ENCODE data around the gene MOK.
"Not testable (repeated sequence)": the region's sequence is repeated elsewhere in the genome, so short reads cannot be mapped to it uniquely, and the experiment has no call there.

Gene MOK, protein sequence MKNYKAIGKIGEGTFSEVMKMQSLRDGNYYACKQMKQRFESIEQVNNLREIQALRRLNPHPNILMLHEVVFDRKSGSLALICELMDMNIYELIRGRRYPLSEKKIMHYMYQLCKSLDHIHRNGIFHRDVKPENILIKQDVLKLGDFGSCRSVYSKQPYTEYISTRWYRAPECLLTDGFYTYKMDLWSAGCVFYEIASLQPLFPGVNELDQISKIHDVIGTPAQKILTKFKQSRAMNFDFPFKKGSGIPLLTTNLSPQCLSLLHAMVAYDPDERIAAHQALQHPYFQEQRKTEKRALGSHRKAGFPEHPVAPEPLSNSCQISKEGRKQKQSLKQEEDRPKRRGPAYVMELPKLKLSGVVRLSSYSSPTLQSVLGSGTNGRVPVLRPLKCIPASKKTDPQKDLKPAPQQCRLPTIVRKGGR

DNA sequence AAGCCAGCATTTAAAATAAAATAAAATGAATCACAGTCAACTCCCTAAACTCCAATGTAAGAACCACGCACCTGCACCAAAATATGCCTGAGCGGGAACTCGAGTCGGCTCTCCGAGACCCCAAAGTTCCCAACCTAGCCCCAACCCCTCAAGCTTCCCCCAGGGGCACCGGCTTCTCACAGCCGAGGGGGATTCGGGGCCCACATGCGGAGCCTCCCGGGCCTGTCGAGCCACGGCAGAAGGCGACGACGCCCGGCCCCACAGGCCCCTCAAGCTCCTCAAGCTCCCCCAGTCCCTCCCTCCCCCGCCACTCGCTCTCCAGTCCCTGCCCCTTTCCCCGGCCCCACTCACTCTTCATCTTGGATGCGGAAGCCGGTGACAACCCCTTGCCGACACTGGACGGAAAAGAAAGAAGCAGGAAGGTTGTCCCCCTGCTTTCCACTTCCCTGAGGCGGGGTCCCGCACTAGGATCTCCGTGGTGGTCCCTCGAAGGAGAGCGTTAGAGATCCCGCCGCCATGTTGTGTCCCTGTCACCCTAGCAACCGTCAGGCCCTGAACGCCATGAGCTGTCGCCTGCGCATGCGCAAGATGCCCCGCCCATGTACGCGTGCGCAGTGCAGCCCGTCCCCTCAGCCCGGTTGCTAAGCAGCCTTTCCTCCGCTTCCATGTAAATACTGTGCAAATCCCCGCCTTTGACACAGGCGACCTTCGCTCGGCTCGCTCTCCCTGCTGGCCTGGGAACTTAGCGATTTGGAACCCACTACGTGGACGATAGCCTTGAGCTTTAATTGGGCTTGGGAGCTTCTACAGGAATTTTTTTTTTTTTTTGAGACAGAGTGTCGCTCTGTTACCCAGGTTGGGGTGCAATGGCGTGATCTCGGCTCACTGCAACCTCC lies at the start of gene MOK:
Gene MOK (minus strand): TSS at position 554 of the 896 bp plus-strand sequence. CDS start 196 bp downstream, at position 358.
- peak; percentile 98 for DNase-seq

DNA sequence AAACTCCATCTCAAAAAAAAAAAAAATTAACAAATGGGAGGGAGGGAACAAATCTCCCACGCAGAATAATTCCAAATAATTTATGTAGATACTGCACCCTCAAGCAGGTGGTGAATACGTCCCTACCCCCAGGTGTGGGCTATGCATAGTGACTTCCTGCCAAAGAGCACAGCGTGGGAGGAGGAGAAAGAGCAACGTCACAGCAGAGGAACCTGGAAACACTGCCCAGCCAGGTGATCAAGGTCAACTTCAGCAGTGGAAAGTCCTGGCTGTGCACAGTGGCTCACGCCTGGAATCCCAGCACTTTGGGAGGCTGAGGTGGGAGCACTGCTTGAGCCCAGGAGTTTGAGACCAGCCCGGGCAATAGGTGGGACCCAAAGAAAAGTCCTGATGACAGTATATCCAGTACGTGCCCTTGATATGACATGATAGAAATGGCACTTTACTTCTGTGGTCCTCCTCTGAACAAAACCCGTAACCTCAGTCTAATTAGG lies 48.2 kb upstream of the MOK start:
- DNase-seq, result no peak

DNA sequence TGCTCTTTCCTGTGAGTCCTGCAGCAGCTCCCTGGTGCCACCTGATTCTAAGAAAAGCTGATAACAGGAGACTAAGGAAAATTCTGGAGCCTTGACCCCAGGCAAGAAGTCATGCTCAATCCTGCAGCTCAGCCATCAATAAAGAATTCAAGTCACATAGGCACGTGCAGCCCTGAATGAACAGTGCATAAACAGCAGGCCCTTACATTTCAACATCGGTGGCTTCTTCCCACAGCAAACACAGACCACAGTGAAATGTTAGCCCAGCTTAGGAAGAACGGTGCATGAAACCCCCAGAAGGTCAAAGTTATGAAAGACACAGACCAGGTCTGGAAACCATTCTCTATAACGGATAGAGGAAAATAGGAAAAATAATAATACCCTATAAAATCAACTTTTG lies 47.2 kb upstream of the MOK start:
- no peak for DNase-seq

DNA sequence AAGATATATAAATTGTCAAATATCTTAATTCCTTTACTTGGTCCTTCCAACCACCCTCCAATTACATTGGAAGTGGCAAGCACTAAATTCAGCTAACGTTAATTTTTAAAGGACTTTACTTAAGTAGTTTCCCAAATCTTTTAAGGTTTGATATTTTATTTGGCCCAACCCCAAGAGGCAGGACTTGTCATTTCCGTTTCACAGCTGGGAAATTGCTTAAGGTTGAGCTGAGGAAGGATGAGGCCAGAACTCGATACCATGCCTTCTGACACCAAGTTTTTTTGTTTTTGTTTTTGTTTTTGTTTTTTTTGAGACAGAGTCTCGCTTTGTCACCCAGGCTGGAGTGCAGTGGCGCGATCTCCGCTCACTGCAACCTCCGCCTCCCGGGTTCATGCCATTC lies 46.6 kb upstream of the MOK start:
- not testable (repeated sequence) for DNase-seq

DNA sequence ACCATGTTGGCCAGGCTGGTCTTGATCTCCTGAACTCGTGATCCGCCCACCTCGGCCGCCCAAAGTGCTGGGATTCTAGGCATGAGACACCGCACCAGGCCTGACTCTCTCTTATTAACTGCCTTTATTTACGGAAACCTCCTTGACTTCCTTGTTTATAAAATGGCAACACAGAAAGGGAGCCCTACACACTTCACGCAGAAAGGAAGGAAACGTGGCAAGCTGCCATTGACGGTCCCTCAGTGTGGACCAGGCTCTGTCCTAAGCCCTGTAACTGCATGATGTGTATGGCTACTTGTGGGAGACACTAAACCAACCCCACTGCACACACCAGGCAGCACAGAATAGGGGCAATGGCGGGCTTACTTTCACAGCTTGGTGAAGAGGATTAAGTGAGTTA lies 46.1 kb upstream of the MOK start:
- no peak for DNase-seq

DNA sequence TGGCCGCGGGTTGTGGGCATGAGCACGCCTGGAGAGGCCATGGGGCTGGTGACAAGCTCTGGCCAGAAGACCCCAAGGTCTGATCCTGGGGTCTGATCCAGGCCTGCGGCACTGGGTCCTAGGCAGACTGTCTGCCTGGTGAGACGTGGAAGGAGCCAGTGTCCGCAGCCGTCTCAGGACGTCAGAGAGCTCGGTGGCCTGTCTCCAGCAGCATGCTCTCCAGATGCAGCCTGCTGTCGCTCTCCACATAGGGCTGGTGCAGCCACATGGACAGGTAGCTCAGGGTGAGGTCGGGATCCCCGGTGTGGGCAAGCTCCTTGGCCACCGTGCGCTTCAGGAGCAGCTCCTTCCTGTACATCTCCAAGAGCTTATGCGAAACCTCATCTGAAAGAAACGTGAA lies 43.4 kb upstream of the MOK start:
- no peak for DNase-seq

DNA sequence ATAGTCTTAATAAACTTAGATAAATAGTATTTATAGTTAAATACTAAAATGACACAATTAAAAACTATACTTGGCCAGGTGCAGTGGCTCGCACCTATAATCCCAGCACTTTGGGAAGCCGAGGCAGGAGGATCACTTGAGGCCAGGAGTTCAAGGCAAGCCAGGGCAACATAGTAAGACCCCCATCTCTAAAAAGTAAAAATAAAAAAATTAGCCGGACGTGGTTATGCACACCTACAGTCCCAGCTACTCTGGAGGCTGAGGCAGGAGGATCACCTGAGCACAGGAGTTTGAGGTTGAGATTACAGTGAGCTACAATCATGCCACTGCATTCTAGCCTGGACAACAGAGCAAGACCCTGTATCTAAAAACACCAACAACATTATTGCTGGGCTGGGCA lies 41.7 kb upstream of the MOK start:
- no peak for DNase-seq

DNA sequence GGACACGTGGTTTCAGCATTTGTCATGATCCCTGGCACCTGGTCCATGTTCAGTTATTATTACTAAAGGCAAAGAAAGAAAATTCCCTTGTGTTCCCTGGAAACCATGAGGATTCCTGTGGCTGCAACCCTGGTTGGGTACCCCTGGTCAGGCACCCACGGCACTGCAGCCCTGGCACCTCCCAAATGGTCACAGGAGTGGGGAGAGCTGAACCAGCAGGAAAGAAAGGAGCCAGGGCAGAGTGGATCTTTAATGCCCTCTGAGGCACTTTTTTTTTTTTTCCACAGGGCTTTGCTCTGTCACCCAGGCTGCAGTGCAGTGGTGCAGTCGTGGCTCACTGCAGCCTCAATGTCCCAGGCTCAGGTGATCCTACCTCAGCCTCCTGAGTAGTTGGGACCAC lies 40.3 kb upstream of the MOK start:
- DNase-seq, result no peak

DNA sequence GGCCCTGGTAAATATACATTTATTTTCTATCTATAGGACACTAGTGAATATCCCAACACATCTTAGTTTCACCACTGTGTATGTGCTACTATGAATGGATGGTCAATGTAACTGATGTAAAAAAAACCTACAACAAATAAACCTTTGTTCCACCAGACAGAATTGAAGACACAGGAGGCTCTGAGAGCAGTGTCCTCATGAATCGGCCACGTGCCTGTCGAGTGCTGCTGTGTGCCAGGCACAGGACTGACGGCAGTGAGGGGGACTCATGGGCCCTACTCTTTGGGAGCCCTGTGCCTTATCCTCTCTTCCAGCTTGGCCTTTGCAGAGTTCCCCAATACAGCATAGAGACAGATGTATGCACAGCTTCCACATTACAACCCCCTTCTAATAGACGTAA lies 39.5 kb upstream of the MOK start:
- DNase-seq, result no peak

DNA sequence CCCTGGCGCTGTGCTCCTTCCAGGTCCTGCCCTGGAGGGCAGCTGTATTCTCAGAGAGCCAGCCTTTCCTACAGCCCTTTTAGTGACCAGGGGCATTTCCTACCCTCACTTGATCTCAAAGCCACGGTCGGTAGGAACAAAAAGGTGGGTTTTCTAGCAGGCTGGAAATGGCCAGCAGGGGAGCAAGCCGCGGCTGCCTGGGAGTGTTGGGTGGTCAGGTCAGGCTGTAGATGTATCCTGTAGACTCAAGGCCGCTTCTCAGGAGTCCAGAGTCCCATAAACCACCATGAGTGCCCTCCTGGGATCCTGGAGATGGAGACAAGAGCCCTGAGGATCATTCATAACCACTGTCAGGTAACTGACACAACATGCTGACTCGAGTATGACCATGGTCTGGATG lies 39.1 kb upstream of the MOK start:
- no peak for DNase-seq

DNA sequence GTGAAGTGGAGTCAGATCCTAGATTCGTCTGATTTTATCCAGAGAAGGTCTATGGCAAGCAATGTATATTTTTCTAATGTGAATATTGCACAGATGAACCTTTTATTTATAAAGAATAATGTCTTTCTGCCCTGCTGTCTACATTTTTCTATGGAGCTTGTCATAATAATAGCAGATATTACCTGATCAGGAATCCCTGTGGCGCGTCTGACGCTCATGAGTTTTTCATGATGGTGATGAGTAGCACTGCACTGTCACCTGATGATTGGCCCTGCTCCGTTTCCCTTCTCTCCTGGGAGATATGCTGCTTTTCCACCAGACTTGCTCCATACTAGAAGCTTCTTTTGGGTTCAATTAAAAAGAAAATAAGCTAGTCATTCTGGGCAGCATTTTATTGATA lies 37.3 kb upstream of the MOK start:
- no peak for DNase-seq

DNA sequence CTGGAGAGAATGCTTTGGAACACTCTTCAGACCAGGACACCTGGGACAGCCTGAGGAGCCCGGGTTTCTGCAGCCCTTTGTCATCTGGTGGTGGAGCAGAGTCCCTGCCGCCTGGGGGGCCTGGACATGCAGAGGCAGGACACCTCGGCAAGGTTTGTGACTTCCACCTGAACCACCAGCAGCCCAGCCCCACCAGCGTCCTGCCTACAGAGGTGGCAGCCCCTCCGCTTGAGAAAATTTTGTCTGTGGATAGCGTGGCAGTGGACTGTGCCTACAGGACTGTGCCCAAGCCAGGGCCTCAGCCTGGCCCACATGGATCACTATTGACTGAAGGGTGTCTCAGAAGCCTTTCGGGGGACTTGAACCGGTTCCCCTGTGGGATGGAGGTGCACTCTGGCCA lies 36.6 kb upstream of the MOK start:
- no peak for DNase-seq

DNA sequence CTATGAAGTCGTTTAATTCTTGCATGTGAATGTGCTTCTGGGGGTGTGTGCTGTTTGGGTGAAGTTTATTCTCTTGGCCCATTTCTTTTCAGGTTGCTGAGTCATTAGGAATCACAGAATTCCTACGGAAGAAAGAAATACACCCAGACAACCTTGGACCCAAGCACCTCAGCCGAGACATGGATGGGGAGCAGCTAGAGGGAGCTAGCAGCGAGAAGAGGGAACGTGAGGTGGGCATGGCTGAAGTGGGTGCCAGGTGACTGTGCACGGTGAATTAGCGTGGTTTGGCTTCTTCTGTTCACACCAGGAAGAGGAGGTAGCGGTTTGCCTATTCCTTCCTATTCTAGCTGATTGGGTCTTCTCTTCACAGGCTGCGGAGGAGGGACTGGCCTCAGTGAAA lies 33.8 kb upstream of the MOK start:
- DNase-seq, result no peak

DNA sequence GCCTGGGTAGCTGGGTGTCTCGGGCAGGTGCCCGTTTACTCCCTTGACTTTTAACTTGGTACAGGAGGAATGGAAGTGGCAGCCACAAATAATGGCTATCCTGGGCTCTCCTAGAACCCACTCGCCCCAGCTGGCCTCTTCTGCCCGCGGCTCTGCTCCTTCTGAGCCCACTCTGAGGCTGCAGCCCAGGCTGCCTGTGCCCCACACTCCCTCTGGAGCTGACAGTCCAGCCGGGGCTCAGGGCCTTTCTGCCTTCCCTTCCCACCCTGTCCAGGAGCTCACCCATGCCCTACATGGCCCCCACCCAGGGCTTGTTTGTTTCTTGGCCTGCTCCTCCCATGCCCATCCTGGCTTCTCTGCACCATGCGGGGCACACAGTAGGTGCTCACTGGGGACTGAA lies 30.2 kb upstream of the MOK start:
- no peak for DNase-seq

DNA sequence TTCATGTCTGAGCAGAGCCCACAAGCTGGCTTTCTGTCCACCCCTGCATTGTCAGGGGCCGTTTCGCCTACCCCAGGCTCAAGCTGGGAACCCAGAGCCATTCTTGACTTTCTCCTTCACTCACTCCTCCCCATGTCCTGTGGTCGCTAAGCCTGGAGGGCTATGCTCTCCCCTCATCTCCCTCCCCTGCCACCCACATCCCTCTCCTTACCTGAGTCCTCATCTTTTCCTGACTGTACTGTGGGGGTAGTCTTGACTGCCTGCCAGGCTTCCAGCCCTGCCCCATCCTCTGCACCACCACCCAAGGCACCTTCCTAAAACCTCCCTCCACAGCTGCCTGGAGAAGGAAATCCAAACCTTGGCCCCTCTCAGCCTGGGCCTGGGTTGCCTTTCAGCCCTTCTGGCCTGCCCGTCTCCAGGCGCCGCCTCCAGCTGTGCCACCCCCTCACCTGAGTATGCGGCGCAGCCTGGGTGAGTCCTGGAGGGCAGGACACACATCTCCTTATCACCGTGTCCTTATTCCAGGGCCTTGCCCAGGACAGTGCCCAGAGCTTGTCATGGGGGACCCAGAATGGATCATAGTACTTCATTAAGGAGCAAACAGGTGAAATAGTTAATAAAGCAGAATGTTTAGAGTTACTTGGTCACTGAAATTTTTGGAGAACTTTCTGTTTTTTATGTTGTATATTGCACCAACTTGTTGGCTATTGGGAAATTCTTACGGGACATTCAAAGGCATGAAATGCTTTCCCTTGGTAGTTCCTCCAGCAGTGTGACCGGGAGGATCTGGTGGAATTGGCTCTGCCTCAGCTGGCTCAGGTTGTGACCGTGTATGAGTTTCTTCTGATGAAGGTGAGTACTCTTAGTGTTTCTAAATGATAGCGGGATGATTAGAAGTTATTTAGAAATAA lies 29.1 kb upstream of the MOK start:
- no peak for DNase-seq

DNA sequence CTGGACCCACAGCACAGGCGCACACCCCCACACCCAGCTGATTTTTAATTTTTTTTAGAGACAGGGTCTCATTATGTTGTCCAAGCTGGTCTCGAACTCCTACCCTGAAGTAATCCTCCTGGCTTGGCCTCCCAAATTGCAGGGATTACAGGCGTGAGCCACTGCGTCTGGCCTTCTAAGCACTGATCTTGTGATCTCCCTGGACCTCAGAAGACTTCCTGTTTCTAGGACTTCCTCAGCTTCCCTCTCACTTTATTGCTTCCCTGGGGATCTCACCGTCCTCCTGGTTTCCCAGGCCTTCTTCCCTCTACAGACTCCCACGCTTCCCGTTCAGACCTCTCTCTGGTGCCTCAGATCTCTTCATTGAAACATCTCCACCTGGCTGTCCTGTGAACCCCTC lies 28.4 kb upstream of the MOK start:
- DNase-seq, result no peak

DNA sequence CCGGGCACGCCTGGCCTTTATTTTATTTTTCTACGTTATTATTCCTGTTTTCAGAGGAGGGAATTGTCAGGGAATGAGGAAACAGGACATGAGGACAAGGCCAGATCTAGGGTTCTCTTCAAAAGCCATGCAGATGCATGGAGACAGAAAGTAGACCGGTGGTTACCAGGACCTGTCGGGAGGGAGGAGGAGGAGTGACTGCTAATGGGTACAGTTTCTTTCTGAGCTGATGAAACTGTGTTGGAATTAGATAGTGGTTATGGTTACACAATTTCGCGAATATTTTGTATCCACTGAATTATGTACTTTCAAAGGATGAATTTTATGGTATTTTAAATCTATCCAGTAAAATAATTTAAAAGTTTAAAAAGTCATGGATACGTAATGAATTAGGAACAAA lies 25.8 kb upstream of the MOK start:
- DNase-seq, result no peak

DNA sequence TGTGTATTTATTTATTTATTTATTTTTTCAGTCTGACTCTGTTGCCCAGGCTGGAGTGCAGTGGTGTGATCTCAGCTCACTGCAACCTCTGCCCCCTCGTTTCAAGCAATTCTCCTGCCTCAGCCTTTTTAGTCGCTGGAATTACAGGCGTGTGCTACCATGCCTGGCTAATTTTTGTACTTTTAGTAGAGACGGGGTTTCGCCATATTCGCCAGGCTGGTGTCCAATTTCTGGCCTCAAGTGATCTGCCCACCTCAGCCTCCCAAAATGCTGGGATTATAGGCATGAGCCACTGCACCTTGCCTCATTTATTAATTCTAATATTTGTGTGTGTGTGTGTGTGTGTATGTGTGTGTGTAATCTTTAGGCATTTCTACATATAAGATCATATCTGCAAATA lies 24.4 kb upstream of the MOK start:
- DNase-seq, result not testable (repeated sequence)

DNA sequence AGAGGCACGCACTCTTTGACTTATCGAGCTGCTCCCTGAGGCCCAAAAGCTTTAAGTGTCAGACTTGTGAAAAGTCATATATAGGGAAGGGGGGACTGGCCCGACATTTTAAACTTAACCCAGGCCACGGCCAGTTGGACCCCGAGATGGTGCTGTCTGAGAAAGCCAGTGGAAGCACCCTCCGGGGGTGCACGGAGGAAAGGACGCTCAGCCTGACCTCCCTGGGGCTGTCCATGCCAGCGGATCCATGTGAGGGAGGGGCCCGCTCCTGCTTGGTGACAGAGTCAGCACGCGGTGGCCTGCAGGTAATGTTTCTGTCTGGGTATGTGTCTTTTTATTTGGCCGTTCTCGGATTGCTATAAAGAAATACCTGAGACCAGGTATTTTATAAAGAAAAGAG lies 21.6 kb upstream of the MOK start:
- no peak for DNase-seq

DNA sequence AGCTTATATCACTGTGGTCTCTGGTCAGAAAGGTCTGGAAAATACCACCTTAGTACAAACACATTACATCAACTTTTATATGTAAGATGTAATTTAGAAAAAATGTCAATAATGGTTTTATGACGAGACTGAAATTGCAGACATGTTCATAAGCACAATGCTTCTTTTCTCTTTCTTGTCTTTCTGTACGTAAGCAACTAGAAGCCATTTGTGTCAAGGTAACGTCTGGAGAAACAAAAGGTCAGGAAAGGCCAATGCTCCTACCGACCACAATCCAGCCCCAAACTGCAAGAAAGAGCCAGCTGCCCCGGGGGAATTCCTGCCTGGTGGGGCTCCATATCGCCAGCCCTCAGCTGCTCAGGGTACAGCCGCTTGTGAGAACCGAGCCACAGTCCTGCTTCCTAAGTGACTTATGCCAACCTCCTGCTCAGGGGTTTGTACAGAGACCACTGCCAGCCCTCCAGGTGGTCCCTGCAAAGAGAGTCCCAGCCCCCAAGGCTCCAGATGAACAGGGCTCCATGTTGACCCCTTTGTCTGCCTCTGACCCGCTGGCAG lies 20.9 kb upstream of the MOK start:
- DNase-seq, result no peak

DNA sequence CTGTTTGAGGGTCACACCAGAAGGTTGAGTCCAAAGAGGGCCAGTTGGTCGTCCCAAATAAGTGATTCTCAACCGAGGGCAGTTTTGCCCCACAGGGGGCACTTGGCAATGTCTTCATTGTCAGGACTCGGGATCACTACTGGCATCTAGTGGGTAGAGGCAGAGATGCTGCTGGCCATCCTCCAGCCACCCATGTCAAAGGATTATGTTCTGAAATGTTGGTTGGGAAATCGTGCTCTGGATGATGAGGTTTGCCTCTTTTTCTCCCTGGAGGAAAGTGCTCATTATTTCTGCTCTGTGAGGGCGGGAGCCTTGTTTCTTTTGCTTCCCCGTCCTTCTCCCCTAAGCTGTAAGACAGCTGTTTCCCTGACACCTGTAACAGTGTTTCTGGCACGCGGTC lies 18.1 kb upstream of the MOK start:
- peak; percentile 40 for DNase-seq

Measured in activated CD4-positive, alpha-beta T cell treated with anti-CD3 and anti-CD28 coated beads, Interleukin-2, amount 50 U/mL, for 16 hours (primary cell).